Inflammatory macrophage treated with lipopolysaccharide for 4 hours (primary cell): ENCODE data around the gene GPATCH1.
A peak's percentile ranks its signal among the peaks of the same experiment; 100 is the strongest.
"Not testable (repeated sequence)": the region's sequence is repeated elsewhere in the genome, so short reads cannot be mapped to it uniquely, and the experiment has no call there.

Experiments
- DNase-seq: peaks from one replicate; pipeline ENCODE4 v3.0.0-alpha.2; 2020

The GPATCH1 gene

GRCh38 chr19:33159893-33160292 is 78.9 kb downstream of the GPATCH1 start:
- DNase-seq, result no peak

GRCh38 chr19:33161201-33161600 is 80.2 kb downstream of the GPATCH1 start:
- no peak for DNase-seq

- DNase-seq, result peak; percentile 28
Observed at GRCh38 chr19:33163481-33163880, 82.5 kb downstream of the GPATCH1 start.

DNA sequence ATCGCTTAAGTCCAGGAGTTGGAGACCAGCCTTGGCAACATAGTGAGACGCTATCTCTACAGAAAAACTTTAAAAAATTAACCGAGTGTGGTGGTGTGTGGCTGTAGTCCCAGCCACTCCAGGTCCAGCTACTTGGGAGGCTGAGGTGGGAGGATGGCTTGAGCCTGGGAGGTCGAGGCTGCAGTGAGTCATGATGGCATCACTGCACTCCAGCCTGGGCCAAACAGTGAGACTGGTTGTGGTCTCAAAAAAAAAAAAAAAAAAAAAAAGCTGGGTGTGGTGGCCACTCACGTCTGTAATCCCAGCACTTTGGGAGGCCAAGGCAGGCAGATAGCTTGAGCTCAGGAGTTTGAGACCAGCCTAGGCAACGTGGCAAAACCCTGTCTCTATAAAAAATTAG is 85.1 kb downstream of the GPATCH1 start:
- not testable (repeated sequence) for DNase-seq

GRCh38 chr19:33167438-33167837 is 86.5 kb downstream of the GPATCH1 start:
- DNase-seq, result no peak

DNA sequence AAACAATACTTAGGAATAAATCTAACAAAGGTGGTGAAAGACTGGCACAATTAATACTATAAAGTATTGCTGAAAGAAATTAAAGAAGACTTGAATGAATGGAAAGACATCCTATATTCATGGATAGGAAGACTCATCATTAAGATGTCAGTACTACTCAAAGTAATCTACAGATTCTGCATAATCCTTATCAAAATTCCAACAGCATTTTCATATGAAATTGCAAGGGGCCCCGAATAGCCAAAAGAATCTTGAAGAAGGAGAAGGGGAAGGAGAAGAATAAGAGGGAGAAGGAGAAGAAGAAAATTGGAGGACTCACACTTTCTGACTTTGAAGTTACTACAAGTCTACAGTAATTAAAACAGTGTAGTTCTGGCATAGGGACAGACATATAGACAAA is 87.5 kb downstream of the GPATCH1 start:
- no peak for DNase-seq

GRCh38 chr19:33171222-33171795 is 90.3 kb downstream of the GPATCH1 start:
- no peak for DNase-seq

DNA sequence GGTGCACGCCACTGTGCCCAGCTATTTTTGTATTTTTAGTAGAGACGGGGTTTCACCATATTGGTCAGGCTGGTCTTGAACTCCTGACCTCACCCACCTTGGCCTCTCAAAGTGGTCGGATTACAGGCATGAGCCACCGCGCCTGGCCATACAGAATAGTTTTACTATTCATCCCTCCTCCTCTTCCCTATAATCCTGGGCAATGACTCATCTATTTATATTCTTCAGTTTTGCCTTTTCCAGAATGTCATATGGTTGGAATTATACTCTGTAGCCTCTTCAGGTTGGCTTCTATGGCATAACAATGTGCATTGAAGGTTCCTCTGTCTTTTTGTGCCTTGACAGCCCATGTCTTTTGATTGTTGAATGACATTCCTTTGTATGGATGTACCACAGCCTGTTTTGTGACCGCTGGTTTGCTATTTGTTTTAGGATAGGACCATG is 91.0 kb downstream of the GPATCH1 start:
- DNase-seq, result no peak

GRCh38 chr19:33174186-33174585 is 93.2 kb downstream of the GPATCH1 start:
- DNase-seq, result no peak

GRCh38 chr19:33175156-33175782 is 94.3 kb downstream of the GPATCH1 start:
- no peak for DNase-seq

- no peak for DNase-seq
Observed at GRCh38 chr19:33175886-33176669, 95.1 kb downstream of the GPATCH1 start.

GRCh38 chr19:33176670-33177416 is 95.9 kb downstream of the GPATCH1 start:
- peak; percentile 97 for DNase-seq

- peak; percentile 84 for DNase-seq
Observed at GRCh38 chr19:33177417-33177979, 96.5 kb downstream of the GPATCH1 start.
